ENCODE measurements around the gene ZNG1B. TPM values are rescaled to one million over a fixed set of nuclear protein-coding genes. Genes with fewer than 3 reads are reported as not detected.
"Not testable (repeated sequence)": the region's sequence is repeated elsewhere in the genome, so short reads cannot be mapped to it uniquely, and the experiment has no call there.

ZNG1B gene
- total and polyA plus RNA-seq, 4 experiments from 2014 or later: 32.7 to 44.0 (median 43.2) TPM

- H3K4me1 ChIP-seq (ENCODE audit: insufficient read depth, low read length); DNase-seq; H3K4me3 Mint-ChIP-seq; H3K27ac Mint-ChIP-seq; POLR2A ChIA-PET (ENCODE audit: partially characterized antibody); H3K27me3 ChIP-seq (ENCODE audit: insufficient read depth, low read length); H3K27me3 Mint-ChIP-seq; H3K4me1 Mint-ChIP-seq; H3K9me3 Mint-ChIP-seq; H3K27ac ChIP-seq (ENCODE audit: low read depth, low read length); H3K9me3 ChIP-seq (ENCODE audit: control insufficient read depth in 1 of 2, low read length in 2 of 2); H3K36me3 Mint-ChIP-seq; intact Hi-C loops (cut with micrococcal nuclease); CTCF ChIA-PET (ENCODE audit: partially characterized antibody); H3K4me3 ChIP-seq (ENCODE audit: low read length in 2 of 2); H3K36me3 ChIP-seq (ENCODE audit: insufficient read depth, low read length): not testable (repeated sequence)
These were observed 84.0 kb downstream of the ZNG1B start for GRCh38 chr2:113521492-113521891.

GRCh38 chr2:113524986-113525385 is 87.5 kb downstream of the ZNG1B start:
- intact Hi-C loops (cut with micrococcal nuclease); H3K36me3 ChIP-seq (ENCODE audit: insufficient read depth, low read length); POLR2A ChIA-PET (ENCODE audit: partially characterized antibody); H3K27ac ChIP-seq (ENCODE audit: low read depth, low read length); H3K4me3 Mint-ChIP-seq; H3K36me3 Mint-ChIP-seq; H3K4me3 ChIP-seq (ENCODE audit: low read length in 2 of 2); H3K27me3 ChIP-seq (ENCODE audit: insufficient read depth, low read length); DNase-seq; H3K9me3 Mint-ChIP-seq; H3K27ac Mint-ChIP-seq; H3K4me1 Mint-ChIP-seq; H3K4me1 ChIP-seq (ENCODE audit: insufficient read depth, low read length); H3K9me3 ChIP-seq (ENCODE audit: control insufficient read depth in 1 of 2, low read length in 2 of 2); H3K27me3 Mint-ChIP-seq: not testable (repeated sequence)
- CTCF ChIA-PET (ENCODE audit: partially characterized antibody): interaction anchor here (1.0 kb wide), 1 partner anchor 79 kb away, joined by 3 read pairs; no protein-coding TSS in a partner anchor

- H3K27me3 ChIP-seq (ENCODE audit: insufficient read depth, low read length); H3K27ac ChIP-seq (ENCODE audit: low read depth, low read length); H3K36me3 Mint-ChIP-seq; H3K4me1 Mint-ChIP-seq; H3K4me1 ChIP-seq (ENCODE audit: insufficient read depth, low read length); H3K27me3 Mint-ChIP-seq; CTCF ChIA-PET (ENCODE audit: partially characterized antibody); POLR2A ChIA-PET (ENCODE audit: partially characterized antibody); H3K4me3 Mint-ChIP-seq; intact Hi-C loops (cut with micrococcal nuclease); H3K9me3 ChIP-seq (ENCODE audit: control insufficient read depth in 1 of 2, low read length in 2 of 2); H3K36me3 ChIP-seq (ENCODE audit: insufficient read depth, low read length); H3K4me3 ChIP-seq (ENCODE audit: low read length in 2 of 2); H3K9me3 Mint-ChIP-seq; H3K27ac Mint-ChIP-seq: not testable (repeated sequence)
- DNase-seq: peak in 4 of 5 donors; percentile 36 to 48 (median 42)
These were observed 90.0 kb downstream of the ZNG1B start for GRCh38 chr2:113527350-113528045.

GRCh38 chr2:113528126-113528525 is 90.6 kb downstream of the ZNG1B start:
- H3K27ac Mint-ChIP-seq; DNase-seq; H3K27me3 Mint-ChIP-seq; H3K9me3 Mint-ChIP-seq; H3K36me3 ChIP-seq (ENCODE audit: insufficient read depth, low read length); POLR2A ChIA-PET (ENCODE audit: partially characterized antibody); H3K4me1 ChIP-seq (ENCODE audit: insufficient read depth, low read length); H3K27me3 ChIP-seq (ENCODE audit: insufficient read depth, low read length); intact Hi-C loops (cut with micrococcal nuclease); H3K4me3 ChIP-seq (ENCODE audit: low read length in 2 of 2); H3K27ac ChIP-seq (ENCODE audit: low read depth, low read length); H3K36me3 Mint-ChIP-seq; H3K9me3 ChIP-seq (ENCODE audit: control insufficient read depth in 1 of 2, low read length in 2 of 2); H3K4me3 Mint-ChIP-seq; H3K4me1 Mint-ChIP-seq: not testable (repeated sequence)
- CTCF ChIA-PET (ENCODE audit: partially characterized antibody): interaction anchor here (1.5 kb wide), 1 partner anchor 76 kb away, joined by 5 read pairs; no protein-coding TSS in a partner anchor

- H3K4me1 Mint-ChIP-seq; H3K4me1 ChIP-seq (ENCODE audit: insufficient read depth, low read length); H3K27me3 ChIP-seq (ENCODE audit: insufficient read depth, low read length); POLR2A ChIA-PET (ENCODE audit: partially characterized antibody); H3K27ac Mint-ChIP-seq; H3K4me3 Mint-ChIP-seq; H3K4me3 ChIP-seq (ENCODE audit: low read length in 2 of 2); H3K27ac ChIP-seq (ENCODE audit: low read depth, low read length); H3K36me3 ChIP-seq (ENCODE audit: insufficient read depth, low read length); intact Hi-C loops (cut with micrococcal nuclease); H3K27me3 Mint-ChIP-seq; H3K9me3 Mint-ChIP-seq; H3K36me3 Mint-ChIP-seq; DNase-seq; H3K9me3 ChIP-seq (ENCODE audit: control insufficient read depth in 1 of 2, low read length in 2 of 2): not testable (repeated sequence)
- CTCF ChIA-PET (ENCODE audit: partially characterized antibody): interaction anchor here (1.5 kb wide), 1 partner anchor 76 kb away, joined by 5 read pairs; no protein-coding TSS in a partner anchor
These were observed 91.4 kb downstream of the ZNG1B start for GRCh38 chr2:113528904-113529303.

- H3K4me1 ChIP-seq (ENCODE audit: insufficient read depth, low read length); H3K4me1 Mint-ChIP-seq; POLR2A ChIA-PET (ENCODE audit: partially characterized antibody); H3K27me3 Mint-ChIP-seq; H3K27me3 ChIP-seq (ENCODE audit: insufficient read depth, low read length); H3K9me3 Mint-ChIP-seq; H3K27ac Mint-ChIP-seq; H3K27ac ChIP-seq (ENCODE audit: low read depth, low read length); CTCF ChIA-PET (ENCODE audit: partially characterized antibody); intact Hi-C loops (cut with micrococcal nuclease); H3K9me3 ChIP-seq (ENCODE audit: control insufficient read depth in 1 of 2, low read length in 2 of 2); H3K36me3 Mint-ChIP-seq; H3K4me3 Mint-ChIP-seq; H3K4me3 ChIP-seq (ENCODE audit: low read length in 2 of 2); DNase-seq; H3K36me3 ChIP-seq (ENCODE audit: insufficient read depth, low read length): not testable (repeated sequence)
These were observed 95.5 kb downstream of the ZNG1B start for GRCh38 chr2:113532991-113533390.

GRCh38 chr2:113536573-113536972 is 99.1 kb downstream of the ZNG1B start:
- H3K27ac ChIP-seq (ENCODE audit: low read depth, low read length); POLR2A ChIA-PET (ENCODE audit: partially characterized antibody); H3K9me3 ChIP-seq (ENCODE audit: control insufficient read depth in 1 of 2, low read length in 2 of 2); H3K27me3 ChIP-seq (ENCODE audit: insufficient read depth, low read length); CTCF ChIA-PET (ENCODE audit: partially characterized antibody); H3K4me3 ChIP-seq (ENCODE audit: low read length in 2 of 2); H3K4me1 Mint-ChIP-seq; DNase-seq; intact Hi-C loops (cut with micrococcal nuclease); H3K27ac Mint-ChIP-seq; H3K27me3 Mint-ChIP-seq; H3K4me1 ChIP-seq (ENCODE audit: insufficient read depth, low read length); H3K36me3 ChIP-seq (ENCODE audit: insufficient read depth, low read length); H3K4me3 Mint-ChIP-seq; H3K36me3 Mint-ChIP-seq; H3K9me3 Mint-ChIP-seq: not testable (repeated sequence)

- H3K27ac ChIP-seq (ENCODE audit: low read depth, low read length); H3K9me3 ChIP-seq (ENCODE audit: control insufficient read depth in 1 of 2, low read length in 2 of 2); intact Hi-C loops (cut with micrococcal nuclease); H3K4me1 ChIP-seq (ENCODE audit: insufficient read depth, low read length); H3K27ac Mint-ChIP-seq; H3K4me1 Mint-ChIP-seq; H3K36me3 ChIP-seq (ENCODE audit: insufficient read depth, low read length); H3K27me3 Mint-ChIP-seq; H3K27me3 ChIP-seq (ENCODE audit: insufficient read depth, low read length); H3K9me3 Mint-ChIP-seq; H3K4me3 ChIP-seq (ENCODE audit: low read length in 2 of 2); H3K36me3 Mint-ChIP-seq; DNase-seq; POLR2A ChIA-PET (ENCODE audit: partially characterized antibody); CTCF ChIA-PET (ENCODE audit: partially characterized antibody): not testable (repeated sequence)
- H3K4me3 Mint-ChIP-seq: peak overlapping the region; percentile 61 to 85 (median 72)
These were observed 103.3 kb downstream of the ZNG1B start for GRCh38 chr2:113540834-113541203.
